ENCODE measurements around the gene SLC6A3. TPM values are rescaled to one million over a fixed set of nuclear protein-coding genes. Genes with fewer than 3 reads are reported as not detected.

The SLC6A3 gene
- total RNA-seq, 1 donor from 2014 or later, result 0.10 TPM

GRCh38 chr5:1380910-1381309, 64.3 kb downstream of the SLC6A3 start:
- peaks cover 6% of the 10 kb centered on the region for H3K4me1 Mint-ChIP-seq (ENCODE audit: unreplicated experiment)
- peaks cover 3% of the 10 kb centered on the region for H3K36me3 Mint-ChIP-seq (ENCODE audit: low read depth, unreplicated experiment)
- peak overlapping the region; percentile 42 for H3K27ac Mint-ChIP-seq (ENCODE audit: unreplicated experiment)
- H3K9me3 Mint-ChIP-seq (ENCODE audit: unreplicated experiment), result no peaks in the 10 kb centered on the region
- no peak for DNase-seq (ENCODE audit: low spot score)
- no peak overlapping the region for H3K4me3 Mint-ChIP-seq (ENCODE audit: unreplicated experiment)
- peaks cover 20% of the 10 kb centered on the region for H3K27me3 Mint-ChIP-seq (ENCODE audit: unreplicated experiment)
- TF ChIP-seq CTCF (IDR thresholded peaks at IDR 0.05; ENCODE audit: unreplicated experiment), result no peak

- peak; percentile 68 for DNase-seq (ENCODE audit: low spot score)
- no peak overlapping the region for H3K4me3 Mint-ChIP-seq (ENCODE audit: unreplicated experiment)
Measured at GRCh38 chr5:1380011-1380817, 65.0 kb downstream of the SLC6A3 start.

GRCh38 chr5:1378866-1379659, 66.2 kb downstream of the SLC6A3 start:
- DNase-seq (ENCODE audit: low spot score), result no peak
- Mint-ChIP-seq H3K4me3 (ENCODE audit: unreplicated experiment) (no peak overlapping the region), H3K27me3 (ENCODE audit: unreplicated experiment) (peaks cover 13% of the 10 kb centered on the region), H3K27ac (ENCODE audit: unreplicated experiment) (no peak overlapping the region), H3K9me3 (ENCODE audit: unreplicated experiment) (no peaks in the 10 kb centered on the region), H3K36me3 (ENCODE audit: low read depth, unreplicated experiment) (peaks cover 3% of the 10 kb centered on the region), H3K4me1 (ENCODE audit: unreplicated experiment) (peaks cover 3% of the 10 kb centered on the region)
- TF ChIP-seq CTCF (IDR thresholded peaks at IDR 0.05; ENCODE audit: unreplicated experiment), result no peak

More at GRCh38 chr5:1380011-1380817, 65.0 kb downstream of the SLC6A3 start:
- Mint-ChIP-seq H3K4me1 (ENCODE audit: unreplicated experiment) (peaks cover 3% of the 10 kb centered on the region), H3K27me3 (ENCODE audit: unreplicated experiment) (peaks cover 16% of the 10 kb centered on the region), H3K9me3 (ENCODE audit: unreplicated experiment) (no peaks in the 10 kb centered on the region), H3K27ac (ENCODE audit: unreplicated experiment) (no peak overlapping the region), H3K36me3 (ENCODE audit: low read depth, unreplicated experiment) (peaks cover 3% of the 10 kb centered on the region)
- peak; percentile 80 for TF ChIP-seq CTCF (IDR thresholded peaks at IDR 0.05; ENCODE audit: unreplicated experiment)

- Mint-ChIP-seq H3K36me3 (ENCODE audit: low read depth, unreplicated experiment) (peaks cover 3% of the 10 kb centered on the region), H3K27me3 (ENCODE audit: unreplicated experiment) (peaks cover 13% of the 10 kb centered on the region), H3K4me3 (ENCODE audit: unreplicated experiment) (no peak overlapping the region), H3K9me3 (ENCODE audit: unreplicated experiment) (no peaks in the 10 kb centered on the region), H3K27ac (ENCODE audit: unreplicated experiment) (no peak overlapping the region), H3K4me1 (ENCODE audit: unreplicated experiment) (peaks cover 3% of the 10 kb centered on the region)
- no peak for DNase-seq (ENCODE audit: low spot score)
- no peak for TF ChIP-seq CTCF (IDR thresholded peaks at IDR 0.05; ENCODE audit: unreplicated experiment)
Measured at GRCh38 chr5:1378096-1378495, 67.1 kb downstream of the SLC6A3 start.

All from endothelial cell (in vitro differentiated cells).